NAMALWA (cell line): ENCODE results near the gene SMIM31.

Experiments used
- DNase-seq: peaks from one replicate; pipeline ENCODE4 v3.0.0-alpha.2; 2015; ENCODE audit warnings: low spot score

SMIM31 gene

DNA sequence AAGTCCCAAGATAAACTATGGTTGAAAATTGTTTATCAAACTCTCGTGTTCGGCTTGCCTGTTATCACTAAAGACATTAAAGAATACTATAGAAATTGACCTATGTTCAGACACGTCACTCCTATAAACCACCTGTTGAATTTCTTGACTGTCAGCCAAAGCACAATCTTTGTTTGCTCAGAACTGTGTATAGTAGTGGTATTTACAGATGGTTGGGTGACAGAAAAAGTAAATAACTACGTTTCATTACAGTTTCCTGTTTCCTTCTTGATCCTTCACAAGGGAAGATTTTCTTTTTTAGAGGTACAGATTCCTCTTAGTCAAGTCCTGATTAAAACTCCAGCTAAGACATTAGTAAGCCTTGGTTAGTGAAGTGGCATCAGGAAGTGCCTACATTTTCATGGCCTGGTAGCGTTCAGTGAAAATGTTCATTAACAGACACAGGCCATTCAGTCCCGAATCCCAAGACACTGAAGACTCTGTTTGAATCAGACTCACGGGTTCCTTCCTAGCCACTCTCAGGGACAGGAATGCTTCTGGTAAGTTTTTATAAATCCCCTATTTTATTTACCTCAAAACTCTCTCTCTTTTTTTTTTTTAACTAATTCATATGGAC lies at the start of gene SMIM31:
Gene SMIM31 (plus strand): TSS at position 259 of the 616 bp plus-strand sequence. CDS start 16,313 bp downstream, outside the sequence.
- no peak for DNase-seq

DNA sequence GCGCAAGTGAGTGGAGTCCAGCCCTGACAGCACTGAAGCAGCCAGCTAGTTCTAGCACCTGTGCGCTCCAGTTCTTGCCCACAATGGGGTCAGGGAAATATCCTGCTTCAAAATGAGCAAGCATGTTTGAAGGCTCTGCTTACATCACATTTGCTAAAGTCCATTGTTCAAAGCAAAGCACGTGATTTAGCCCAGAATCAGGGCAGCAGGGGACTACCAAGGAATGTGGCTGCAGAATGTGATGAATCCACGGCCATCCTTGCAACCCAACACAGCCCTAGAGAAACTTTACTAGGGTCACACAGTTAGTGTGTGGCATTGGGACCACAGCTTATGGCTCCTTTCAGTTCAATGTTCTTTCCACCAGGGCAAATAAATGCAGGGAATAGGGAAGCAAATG lies 47.3 kb upstream of the SMIM31 start:
- no peak for DNase-seq

DNA sequence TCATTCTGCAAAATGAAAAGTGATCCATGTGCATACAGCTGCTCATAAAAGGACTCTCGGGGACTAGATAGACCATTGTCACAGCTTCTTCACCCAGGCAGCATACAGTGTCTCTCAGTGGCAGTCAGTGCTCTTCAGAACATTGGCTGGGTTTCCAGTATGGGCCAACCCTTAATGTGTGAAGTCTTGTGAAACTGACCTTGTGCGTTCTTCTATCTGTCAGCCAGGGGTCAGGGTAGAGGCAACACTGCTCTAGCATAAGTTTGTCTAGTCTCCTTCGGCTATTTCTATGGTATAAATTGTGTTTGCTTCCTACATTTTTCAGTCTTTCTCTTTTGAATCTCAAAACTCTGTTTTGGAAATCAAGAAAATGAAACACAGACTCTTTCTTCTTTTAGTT lies 37.0 kb upstream of the SMIM31 start:
- peak; percentile 32 for DNase-seq

DNA sequence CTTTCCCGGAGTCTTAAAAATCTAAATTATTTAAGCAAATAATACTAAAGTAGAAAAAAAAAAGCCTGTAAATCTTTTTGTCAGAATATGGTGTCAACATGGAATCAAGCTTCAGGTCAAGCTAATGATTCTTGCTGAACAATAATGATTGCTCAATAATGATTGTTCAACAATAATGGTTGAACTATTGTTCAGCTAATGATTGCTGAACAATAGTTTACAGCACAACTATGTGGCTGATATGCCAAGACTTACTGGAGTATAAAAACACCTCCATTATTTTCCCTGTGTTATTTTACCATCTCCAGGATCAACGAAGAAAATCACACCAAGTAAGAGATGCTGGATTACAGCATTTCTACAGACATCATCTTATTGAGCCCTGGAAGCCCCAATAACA lies 35.1 kb upstream of the SMIM31 start:
- DNase-seq, result no peak

DNA sequence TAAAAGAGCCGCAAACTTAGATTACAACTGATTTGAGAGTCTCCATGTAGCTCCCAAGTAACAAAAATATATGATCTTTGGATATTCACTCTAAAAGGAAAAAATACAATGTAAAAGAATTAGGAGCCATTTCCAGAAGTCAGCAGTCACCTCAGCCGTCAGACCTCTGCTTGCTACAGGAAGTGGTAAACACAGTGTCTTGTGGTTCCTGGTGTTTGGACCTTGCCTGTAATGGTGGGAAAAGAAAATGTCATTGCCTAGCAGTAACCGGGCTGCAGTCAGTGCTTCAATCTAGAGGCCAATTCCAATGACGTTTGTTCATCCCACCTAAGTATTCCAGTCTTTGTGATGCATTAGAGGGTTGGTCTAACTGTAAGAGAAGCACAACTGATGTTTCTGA lies 28.9 kb upstream of the SMIM31 start:
- no peak for DNase-seq

DNA sequence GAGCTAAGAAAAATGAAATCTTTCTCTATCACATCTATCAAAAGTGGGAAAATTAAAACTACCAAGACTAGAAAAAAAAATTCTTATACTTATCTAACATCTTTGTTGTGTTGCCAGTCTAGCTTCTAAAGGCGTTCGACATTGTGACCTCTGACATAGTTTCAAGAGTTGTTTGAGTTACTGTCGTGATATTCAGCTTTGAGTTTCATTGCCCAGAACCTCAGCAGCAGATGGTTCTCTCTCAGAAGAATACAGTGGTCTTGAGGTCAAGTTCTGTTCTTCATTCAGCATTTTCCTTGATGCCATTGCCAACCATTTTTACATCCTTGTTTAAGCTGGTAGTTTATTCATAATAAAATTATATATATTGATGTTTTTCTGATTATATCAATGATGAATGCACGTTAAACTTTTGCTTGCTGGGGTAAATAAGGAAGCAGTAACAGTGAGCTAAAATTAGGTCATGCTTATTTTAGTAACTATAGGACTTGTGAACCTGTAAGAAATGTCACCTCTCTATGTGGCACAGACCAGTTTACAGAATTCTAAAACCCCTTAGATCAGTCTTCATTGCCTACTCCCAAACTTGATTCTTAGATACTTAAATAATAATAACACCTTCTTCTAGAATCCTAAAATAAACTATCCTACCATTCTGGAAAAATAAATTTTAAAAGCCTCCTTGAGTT lies 23.1 kb upstream of the SMIM31 start:
- no peak for DNase-seq

DNA sequence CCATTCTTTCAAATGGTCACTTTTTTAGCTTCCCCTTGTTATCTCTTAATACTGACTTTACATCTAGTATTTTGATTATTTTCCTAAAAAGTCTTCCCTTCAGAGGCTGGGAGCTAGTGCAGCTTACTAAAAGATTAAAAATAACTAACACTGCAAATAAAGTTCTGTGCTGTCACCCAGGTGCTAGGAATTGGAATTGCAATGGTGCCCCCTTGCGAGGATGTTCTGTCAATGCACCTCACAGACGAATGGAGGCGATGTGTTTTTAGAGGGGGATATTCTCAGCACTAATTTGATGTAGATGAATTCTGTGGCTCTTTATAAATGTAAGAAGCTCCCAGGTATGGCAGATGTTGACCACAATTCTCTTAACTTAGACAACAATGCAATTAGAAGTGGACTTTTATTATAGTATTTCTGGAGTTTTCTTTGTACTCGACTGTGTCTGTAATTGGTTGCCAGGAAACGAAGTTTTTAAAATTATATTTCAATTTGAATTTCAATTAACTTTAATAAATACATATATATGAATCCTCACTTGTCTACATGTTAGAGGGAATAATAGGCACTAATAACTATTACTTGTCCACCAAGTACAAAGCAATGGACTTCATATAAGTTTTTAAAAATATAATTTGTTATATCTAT lies 22.0 kb upstream of the SMIM31 start:
- peak; percentile 69 for DNase-seq

DNA sequence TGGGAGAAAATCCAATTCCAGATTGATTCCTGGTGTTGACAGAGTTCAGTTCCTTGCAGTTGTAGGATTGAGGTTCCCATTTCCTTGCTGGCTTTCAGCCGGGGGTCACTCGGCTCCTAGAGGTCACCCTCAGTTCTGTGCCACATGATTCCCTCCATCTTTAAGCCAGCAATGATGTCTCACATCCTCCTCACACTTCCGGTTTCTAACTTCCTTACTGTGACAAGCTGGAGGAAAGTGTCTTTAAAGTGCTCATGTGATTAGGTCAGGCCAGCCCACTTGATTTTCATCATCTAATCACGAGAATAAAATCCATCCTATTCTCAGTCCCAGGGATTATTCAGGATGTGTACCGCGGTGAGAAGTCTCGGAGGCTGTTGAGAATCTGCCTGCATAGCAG lies 19.4 kb upstream of the SMIM31 start:
- DNase-seq, result no peak

DNA sequence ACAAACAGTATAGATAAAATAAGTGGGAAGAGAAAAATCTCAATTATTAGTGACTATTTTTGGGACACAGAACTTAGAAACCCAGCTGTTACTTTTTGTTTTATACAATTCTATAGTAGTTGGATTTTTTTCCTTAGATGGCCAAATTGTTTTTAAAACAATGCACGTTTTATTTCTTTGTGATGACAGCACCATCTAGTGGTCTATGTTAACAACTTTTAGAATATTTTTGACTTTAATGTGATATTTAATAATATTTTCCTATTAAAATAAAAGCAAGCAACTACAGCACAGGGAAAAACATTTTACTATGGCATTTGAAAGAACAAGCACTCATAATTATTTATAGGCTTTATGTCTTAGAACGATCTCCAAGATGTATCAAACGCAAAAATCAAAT lies 5.6 kb upstream of the SMIM31 start:
- DNase-seq, result peak; percentile 46

DNA sequence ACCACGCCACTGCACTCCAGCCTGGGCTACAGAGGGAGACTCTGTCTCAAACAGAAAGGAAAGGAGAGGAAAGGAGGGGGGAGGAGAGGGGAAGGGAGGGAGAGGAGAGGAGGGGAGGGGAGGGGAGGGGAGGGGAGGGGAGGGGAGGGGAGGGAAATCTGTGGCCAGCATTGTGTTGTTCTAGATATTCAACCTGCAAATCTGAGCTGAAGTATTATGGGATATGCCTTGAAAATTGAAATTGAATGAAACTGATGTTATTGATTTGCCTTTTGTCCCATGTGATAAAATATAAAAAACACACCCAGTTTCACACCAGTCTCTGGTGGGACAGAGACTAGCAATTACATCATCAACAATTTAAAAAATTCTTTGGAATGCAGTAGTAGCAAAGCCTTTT lies 1.5 kb downstream of the SMIM31 start:
- DNase-seq, result no peak

DNA sequence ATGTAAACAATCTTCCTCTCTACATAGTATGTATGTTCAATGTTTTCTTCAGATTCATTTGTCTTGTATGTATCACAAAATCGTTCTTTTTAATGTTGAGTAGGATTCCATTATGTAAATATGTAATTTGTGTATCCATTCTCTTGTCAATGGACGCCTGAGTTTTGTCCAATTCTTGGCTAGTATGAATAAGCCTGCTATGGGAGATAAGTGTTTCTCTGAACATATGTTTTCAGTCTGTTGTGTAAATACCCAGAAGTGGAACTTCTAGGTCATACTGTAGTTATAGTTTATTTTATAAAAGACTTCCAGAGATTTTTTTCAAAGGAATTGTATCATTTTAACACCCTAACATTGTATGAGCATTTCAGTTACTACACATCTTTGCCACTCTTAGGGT lies 2.8 kb downstream of the SMIM31 start:
- no peak for DNase-seq

DNA sequence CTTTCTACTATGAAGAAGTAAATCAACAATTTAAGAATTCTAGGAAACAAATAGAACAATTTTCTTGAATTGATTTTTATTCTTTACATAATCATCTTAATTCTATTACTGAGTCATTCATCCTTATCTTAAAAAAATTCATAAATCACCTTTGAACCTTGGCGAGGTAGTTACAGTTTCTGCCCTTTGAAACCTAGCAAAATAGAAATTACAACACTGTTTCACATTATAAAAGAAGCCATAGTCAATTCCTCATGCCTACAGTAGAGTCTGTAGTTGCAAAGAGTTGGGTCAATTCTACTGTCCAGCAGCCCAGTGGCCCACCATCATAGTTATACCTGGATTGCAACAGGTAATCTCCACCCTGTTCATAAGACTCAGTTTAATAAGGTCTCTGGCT lies 7.3 kb downstream of the SMIM31 start:
- DNase-seq, result no peak

DNA sequence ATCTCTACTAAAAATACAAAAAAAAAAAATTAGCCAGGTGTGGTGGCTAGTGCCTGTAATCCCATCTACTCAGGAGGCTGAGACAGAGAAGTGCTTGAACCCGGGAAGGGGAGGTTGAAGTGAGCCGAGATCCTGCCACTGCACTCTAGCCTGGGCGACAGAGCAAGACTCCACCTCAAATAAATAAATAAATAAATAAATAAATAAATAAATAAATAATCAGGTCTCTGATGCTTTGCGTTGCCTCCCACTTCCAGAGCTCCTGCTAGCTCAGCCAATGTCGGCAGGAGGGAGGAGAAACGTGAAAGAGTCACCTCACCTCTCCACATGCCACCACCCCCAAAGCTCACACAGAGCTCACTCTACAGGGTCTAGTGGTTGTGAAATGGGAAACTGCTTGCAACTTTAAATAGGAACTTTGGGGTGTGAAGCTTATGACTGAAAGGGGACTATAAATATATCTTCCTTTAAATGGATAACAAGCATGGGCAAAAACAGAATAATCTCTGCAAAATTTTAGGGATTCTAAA lies 7.9 kb downstream of the SMIM31 start:
- no peak for DNase-seq

DNA sequence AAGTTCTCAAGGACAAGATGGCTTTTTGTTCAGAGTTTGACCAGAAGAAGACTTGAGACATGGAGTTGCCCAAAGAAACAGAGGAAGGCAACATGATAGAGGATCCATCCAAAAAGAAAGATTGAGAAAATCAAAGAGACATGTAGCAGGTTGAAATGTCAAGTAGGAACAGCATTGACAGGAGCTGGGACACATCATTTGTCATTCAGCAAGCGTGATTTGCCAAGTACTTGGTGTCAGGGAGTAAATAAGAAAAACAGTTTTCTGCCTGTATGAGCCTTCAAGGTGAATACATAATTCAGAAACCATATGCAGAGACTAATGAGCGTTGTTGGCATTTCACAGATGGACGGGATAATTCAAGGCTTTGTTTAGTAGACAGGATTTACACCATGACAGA lies 11.2 kb downstream of the SMIM31 start:
- DNase-seq, result no peak

DNA sequence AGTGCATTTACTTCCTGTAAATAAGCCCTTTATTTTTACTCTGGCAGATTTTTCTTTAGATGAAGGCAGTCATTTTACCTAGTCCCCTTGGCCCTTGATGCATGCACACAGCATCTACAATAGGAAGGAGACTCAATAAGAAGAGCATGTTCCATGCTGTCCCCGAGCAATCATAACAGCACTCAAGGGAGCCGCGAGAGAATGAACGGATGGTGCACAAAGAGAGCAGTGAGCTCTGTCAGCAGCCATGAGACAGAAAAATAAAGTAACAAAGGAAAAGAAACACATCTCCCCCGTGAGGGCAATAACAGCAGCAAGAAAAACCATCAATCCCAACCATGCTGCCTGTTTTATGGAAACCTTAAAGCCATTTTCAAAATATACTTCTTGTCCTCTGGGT lies 11.9 kb downstream of the SMIM31 start:
- DNase-seq, result no peak

DNA sequence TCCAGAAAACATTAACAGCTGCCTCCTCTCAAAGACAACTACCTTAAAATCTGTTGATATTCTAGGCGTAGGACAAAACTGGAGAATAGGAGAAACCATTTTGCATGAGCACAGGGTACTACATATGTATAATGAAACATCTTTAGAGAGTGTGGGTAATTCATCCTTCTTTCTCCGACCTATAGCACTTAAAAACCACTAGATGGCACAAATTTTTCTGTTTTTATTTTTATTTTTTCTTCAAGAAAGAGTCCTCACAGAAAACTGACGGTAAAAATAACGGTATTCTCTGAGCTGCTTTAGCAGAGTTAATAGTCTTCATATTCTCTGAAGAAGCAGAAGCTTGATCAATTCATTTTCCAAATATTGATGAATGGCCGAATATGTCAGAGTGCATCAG lies 14.6 kb downstream of the SMIM31 start:
- peak; percentile 40 for DNase-seq

DNA sequence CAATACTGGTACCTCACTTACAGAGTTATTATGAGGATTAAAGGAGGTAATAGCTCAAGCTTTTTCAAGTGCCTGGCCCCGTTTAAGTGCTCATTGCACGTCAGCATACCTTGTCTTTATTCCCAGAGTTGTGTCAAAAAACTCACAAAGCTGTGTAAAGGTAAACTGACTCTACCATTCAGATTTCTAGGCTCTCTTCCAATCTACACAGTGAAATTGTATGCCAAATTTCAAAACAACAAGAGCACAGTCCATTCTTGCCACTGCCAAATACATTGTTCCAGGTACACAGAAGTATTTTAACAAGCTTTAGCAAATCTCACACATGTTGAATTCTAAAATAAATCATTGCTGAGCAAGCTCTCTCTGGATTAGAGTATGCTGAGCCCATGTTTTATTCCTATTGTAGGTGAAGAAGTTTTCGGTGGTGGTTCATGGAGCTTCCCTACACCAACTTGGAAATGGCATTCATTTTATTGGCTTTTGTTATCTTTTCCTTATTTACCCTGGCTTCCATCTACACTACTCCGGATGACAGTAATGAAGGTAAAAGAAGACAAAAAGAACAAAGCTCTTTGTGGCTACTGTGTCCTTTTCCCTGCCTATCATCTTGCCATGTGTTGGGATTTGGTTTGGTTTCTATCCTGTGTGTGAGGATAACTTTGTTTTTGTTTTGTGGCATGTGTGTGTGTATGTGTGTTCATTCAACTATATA lies 16.2 kb downstream of the SMIM31 start:
- no peak for DNase-seq

DNA sequence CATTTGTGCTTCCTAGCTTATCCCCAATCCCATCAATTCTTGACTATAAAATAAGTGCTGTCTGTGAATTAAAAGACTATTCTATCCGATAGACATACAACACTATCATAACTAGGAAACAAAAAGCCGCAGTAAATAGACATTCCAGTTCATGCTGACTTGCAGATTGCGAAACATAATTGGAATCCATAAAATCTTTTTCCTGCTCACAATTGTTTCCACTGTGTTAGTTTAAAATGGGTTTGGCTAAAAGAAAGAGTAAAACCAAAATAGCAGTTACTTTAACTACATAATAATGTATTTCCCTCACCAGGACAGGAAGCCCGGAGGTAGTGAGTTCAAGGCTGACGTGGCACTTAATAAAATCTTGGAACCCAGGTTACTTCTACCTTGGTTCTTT lies 17.2 kb downstream of the SMIM31 start:
- no peak for DNase-seq

DNA sequence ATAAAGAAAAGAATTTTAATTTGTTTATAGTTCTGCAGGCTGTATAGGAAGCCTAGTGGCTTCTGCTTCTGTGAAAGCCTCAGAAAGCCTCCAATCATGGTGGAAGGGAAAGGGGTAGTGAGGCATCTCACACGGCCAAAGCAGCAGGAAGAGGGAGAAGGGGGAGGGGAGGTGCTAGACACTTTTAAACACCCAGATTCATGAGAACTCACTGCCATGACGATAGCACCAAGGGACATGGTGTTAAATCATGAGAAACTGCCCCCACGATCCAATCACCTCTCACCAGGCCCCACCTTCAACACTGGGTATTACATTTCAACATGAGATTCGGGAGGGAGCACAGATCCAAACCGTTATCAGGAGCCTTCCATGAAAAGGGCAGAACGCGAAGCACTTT lies 18.1 kb downstream of the SMIM31 start:
- no peak for DNase-seq

DNA sequence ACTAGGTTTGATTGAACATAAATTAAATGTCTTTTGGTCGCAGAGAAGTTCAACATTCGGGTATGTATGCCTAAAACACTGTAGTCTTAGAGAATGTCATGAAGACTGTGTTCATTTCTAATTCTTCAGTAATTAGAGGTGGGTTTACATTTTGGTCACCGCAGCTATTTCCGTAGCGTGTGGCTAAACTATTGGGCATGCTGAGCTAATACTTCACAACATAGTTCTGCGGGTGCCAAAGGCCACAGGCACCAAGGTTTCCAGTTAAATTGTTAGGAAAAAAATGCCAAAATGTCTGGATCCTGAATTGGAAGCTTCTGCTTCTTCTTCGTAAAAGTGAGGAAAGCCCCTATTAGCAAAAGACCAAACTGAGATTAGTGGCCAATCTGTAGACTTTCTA lies 25.1 kb downstream of the SMIM31 start:
- no peak for DNase-seq

DNA sequence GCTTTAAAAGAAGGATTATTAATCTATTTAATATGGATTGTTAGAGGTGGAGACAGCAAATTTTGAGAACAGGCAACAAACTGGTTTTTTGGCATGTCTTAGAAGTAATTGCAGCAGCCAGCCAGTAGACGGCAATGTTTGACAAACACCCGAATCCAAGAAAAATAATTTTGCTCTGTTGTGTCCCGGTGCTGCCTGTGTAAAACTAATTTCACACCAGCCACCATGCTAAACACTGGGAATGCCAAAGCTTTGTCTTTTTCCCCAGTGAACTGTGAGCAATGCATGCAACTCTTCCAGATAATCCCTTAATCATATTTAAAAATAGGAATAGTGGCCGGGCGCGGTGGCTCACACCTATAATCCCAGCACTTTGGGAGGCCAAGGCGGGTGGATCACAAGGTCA lies 25.9 kb downstream of the SMIM31 start:
- peak; percentile 56 for DNase-seq

DNA sequence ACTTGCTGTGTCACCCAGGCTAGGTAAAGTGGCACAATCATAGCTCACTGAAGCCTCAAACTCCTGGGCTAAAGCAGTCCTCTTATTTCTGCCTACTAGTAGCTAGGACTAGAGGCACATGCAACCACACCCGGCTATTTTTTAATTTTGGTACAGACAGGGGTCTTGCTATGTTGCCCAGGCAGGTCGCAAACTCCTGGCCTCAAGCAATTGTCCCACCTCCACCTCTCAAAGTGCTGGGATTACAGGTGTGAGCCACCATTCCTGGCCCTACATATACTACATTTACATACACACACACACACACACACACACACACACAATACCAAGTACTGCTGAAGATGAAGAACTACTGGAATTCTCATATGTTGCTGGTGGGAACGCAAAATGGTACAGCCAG lies 26.9 kb downstream of the SMIM31 start:
- no peak for DNase-seq

DNA sequence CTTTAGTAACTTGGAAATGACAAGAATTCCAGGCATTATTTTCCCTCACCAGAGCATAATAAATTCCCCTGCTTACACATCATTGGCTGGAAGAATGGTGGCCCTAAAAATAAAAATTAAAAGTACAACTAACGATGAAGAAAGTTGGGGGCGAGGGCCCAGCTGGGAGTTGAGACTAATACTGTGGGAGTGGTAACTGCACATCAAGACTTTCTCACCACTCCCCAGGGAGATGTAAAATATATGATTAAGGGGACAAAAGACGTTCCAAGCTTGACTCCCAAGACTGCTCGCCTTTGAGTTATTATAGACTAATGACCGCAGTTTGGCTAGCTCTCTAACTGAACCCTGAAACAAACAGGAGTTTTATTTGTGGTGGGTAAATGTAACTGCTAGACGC lies 30.0 kb downstream of the SMIM31 start:
- no peak for DNase-seq
